Activated CD4-positive, alpha-beta T cell treated with anti-CD3 and anti-CD28 coated beads, Interleukin-2, amount 50 U/mL, for 1 hour (primary cell): ENCODE data around the gene COL13A1.

Experiments
- DNase-seq: peaks from one replicate; pipeline ENCODE4 v3.0.0-alpha.2; 2020

The COL13A1 gene

DNA sequence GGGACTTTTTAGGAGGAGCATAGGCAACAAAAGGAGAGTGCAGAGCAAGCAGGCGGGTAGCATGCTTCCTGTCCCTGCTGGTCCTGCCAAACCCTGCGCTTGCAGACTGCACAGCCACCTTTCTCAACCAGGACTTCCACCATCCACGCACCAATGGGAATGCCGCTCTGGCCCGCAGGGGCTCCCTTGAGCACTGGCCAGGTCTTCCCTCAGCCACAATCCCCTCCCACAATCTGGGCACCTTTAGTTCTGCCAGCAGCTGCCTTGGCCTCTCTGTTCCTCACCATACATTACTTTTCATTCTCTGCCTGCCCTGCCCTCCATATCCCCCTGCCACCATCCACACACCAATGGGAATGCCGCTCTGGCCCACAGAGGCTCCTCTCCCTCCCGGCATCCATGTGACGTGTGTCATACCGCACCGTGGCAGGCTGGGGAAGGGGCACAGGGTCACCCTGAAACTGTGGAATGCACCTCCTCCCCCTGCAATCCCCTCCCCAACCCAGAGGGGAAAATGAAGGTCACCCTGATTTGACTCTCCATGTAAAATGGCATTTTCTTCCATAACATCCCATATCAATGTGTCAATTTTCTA, 153.6 kb downstream of the COL13A1 start:
- no peak for DNase-seq

DNA sequence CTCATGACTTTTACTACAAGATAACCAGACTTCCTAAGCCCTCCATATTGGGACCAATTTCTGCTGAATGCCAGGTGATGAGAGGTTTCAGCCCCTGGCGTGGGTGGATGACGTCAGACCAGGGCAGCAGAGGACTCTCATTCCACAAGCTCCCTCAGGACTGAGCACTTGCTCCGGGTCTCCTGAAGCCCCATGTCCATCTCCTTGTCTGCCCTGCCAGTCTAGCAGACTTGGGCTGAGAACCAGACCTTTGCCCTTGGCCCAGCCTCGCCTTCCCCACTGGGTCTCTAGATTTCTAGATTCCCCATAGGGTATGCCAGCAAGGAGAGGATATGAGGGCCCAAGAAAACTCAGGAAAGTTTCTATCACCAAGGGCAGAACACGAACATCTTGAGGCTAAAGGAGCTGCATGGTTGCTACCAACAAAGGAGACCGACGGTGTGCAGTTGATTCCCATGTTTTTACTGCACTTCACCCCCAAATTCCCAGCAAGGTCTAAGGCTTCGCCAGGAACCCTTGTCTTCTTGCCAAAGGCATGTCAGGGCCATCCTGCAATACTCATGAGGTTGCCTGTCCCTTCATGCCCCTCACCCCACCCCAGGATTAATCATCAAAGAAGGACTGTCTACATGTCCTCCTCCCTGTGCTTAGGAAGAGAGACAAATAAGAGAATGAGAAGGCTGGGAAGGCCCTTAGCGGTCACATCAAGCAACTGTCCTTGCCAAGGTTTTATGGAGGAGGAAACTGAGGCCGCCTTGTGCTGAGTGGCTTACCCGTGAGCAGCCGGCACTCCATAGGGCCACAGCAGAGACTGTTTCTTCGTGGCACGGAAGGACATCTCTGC, 154.4 kb downstream of the COL13A1 start:
- DNase-seq, result no peak

DNA sequence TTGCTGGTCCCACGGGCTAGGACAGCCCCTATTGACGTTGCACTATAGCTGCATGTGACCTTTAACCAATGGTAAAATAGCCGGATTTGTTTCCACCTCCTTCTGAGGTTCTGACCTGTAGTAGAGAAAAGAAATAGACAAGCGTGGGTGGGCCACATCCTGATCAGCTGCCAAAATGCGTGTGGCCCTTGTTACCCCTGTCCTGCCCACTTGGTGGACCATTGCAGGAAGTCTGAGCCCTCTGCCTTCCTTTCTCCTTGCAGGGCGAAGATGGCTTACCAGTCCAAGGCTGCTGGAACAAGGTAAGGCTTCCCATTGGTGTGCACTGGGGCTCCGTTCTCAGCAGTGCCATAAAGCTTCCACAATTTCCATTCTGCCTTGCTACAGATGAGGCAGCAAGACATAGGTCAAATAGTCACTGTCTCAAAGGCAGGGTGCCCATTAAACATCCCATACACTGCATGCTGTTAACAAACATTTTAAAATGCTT, 155.1 kb downstream of the COL13A1 start:
- no peak for DNase-seq

GRCh38 chr10:69957241-69957885, 155.7 kb downstream of the COL13A1 start:
- DNase-seq, result no peak

DNA sequence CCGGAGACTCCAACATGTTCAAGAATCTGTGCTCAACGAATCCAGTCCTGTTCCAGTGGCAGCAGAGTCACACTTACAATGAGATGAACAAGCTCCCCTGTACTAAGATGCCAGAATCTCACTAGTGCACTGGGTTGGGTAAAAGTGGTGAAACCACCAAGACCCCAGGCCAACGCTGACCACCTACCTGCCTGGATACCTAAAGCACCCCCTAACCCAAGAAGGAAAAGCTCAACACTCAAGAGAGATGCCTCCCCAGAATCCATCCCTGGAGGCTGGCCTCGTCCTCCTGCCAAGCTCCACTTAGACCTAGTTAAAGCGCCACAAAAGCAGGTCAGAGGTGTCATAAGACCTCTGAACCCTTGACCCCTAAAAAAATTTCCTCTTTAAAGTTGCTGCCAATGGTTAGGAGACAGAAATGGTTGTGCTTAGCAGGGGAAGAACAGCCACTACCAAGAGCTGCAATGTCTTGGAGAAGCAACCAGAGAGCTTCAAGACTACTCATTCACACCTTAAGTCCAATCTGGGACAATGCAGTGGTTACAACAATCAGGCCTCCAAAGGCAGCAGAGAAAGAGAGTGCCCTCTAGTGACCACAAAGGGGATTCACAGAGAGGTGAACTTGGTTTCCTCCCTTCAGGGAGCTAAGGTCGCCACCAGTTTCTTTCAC, 156.3 kb downstream of the COL13A1 start:
- DNase-seq, result no peak

DNA sequence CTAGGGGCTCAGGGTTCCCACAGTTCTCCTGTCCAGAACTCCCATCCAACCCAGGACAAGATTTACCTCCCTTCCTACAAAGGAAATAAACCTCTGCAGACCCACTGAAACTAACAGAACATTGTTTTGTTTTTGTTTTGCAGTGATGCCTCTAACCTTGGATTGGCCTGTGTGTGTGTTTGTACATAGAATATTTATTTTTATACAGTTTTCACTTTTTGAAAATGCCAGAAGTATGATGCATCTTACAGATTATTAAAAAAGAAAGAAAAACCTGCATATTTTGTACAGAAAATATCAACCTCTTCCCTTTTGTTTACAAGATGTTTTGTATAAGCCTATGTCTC, 156.8 kb downstream of the COL13A1 start:
- DNase-seq, result no peak

- DNase-seq, result no peak
Measured at GRCh38 chr10:69959911-69960310, 158.2 kb downstream of the COL13A1 start.

GRCh38 chr10:69960606-69960987, 158.9 kb downstream of the COL13A1 start:
- DNase-seq, result no peak

DNA sequence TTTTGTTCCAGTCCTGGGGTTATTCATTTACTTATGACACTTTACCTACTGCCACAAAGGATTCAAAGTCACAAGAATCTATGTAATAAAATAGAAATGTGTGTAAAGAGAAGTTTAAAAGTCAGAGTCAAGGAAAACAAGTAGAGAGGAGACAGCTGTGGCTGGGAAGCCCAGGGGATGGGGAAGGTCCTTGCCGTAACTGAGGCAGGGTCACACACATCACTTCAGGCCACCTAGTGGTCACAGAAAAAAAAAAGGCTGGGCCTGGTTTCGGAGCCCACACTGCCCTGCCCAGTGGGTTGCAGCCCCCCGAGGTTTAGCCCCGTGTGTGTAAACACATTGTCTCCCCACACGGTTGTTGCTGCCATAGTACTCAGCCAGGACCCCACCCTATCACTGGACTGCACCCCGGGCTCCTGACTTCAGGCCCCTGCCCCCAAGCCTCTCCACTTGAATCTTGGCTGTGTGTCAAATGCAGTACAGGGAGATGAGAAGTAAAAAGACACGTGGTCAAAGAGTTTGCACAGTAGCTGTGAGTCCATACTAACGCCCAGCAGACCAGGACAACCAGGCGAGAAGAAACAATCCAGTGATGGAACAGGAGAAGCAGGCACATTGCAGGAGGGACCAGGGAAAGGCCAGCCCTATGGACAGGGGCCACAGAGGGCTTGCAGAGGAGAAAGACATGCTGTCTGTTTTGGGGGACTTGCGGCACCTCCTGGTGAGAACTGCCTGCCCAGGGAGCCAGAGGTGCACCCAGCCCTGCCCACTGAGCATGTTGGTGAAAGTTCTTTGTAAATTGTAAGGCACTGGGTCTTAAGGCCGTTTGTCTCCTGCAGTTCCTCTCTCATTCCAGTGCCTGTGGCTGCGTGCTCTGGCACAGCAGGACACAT, 159.5 kb downstream of the COL13A1 start:
- no peak for DNase-seq

- DNase-seq, result no peak
Measured at GRCh38 chr10:69961881-69962745, 160.4 kb downstream of the COL13A1 start.

GRCh38 chr10:69962746-69963135, 161.0 kb downstream of the COL13A1 start:
- DNase-seq, result no peak

DNA sequence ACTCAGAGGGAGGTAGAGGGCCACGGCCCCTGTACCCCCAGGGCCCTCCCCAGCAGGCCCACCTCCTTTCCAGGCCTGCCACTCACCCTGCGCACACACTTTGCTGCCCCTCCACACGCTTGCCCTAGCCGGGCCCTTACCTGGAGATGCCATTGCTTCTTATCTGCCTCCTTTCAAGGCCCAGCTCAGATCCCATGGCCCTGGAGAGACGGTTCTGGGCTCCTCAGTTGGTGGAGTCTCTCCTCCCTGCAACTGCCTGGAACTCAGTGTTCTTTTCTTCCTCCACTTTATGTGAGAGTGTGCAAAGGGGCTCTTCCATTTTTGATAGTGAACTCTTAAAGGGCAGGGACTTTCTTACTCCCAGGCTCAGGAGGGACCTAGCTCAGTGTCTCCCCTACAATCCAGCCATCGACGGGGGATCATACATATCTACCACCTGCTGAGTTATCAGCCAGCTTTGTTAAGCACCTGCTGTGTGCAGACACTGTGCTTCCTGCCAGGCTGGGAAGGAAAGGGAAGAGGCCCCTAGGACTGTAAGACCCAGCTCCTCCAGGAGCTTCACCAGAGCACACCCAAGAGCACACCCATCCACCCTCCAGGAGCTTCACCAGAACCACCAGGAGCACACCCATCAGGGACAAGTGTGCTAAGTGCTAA, 161.6 kb downstream of the COL13A1 start:
- no peak for DNase-seq

DNA sequence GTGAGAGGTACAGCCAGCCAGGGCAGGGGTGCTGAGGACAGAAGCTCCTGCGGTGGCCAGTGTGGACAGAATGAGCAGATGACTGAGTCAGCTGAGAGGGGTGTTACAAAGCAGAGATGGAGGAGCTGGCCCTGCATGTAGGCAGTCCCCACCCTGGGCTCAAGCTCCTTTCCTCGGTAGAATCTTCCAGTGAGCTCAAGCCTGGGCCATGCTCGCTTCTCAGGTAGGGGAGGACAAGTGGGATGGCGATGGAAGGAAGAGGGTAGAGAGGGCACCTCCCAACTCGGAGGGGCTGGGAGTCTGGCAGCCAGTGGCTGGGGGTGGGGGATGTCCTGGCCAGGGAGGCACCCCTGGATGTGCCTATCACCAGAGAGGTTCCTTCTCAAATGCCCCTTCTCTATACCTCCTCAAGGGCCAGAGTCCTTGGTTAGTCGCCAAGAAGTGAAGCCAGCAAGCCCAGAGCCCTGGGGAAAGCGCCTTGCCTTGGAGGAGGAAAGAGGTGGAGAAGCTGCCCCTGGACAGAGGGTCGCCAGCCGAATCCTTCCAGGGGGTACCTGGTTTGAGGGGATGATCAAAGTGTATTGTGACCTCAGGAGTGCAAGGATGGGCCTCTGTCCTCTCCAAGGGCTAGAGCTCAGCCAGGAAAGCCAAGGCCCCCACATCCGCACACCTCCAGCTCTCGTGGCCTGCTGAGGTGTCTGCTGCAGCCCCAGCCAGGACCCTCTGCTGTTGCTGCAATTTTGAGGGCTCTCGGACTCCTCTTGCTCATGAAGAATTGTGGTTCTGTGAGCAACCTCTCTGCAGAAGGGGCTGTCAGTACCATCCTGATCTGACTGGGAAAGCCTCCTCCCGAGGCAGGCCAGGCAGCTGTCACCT, 162.4 kb downstream of the COL13A1 start:
- DNase-seq, result no peak

GRCh38 chr10:69965086-69965485, 163.4 kb downstream of the COL13A1 start:
- DNase-seq, result no peak

- DNase-seq, result no peak
Measured at GRCh38 chr10:69965919-69966662, 164.4 kb downstream of the COL13A1 start.

DNA sequence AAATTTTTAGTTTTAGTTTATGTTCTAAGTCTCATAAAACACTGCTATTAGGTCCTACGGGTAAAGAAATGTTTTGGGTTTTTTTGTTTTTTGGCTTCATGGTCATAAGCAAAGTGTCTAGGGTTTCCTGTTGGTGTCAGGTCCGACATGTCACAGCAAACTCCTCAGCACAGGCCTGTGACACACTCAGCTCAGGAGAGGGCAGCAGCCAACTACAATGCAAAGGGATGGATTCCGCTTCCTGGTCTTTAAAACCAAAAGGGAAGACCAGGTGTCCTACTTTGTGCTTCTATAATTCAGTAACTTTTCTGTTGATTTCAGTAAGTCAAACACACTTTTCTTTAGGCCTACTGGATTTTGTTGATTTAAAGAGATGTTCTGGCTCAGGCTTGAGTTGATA, 167.1 kb downstream of the COL13A1 start:
- no peak for DNase-seq

GRCh38 chr10:69969977-69970376, 168.3 kb downstream of the COL13A1 start:
- DNase-seq, result no peak

DNA sequence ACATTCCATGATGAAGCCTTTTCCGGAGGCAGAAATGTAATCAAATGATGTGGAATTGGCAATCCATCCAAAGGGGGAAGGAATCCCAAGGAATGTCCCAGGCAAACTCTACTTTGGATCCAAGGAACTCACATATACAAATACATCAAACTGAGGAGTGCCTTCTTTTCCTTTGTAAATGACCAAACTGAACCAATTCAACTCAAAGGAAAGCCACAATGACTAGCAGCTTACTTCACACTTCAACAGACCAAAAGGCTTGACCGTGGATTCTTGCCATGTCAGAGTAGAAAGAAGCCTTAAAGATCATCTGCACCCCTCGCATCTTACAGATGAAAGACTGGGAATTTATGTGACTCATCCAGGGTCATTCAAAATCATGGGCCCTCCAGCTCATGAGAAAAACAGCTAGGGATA, 171.3 kb downstream of the COL13A1 start:
- no peak for DNase-seq

DNA sequence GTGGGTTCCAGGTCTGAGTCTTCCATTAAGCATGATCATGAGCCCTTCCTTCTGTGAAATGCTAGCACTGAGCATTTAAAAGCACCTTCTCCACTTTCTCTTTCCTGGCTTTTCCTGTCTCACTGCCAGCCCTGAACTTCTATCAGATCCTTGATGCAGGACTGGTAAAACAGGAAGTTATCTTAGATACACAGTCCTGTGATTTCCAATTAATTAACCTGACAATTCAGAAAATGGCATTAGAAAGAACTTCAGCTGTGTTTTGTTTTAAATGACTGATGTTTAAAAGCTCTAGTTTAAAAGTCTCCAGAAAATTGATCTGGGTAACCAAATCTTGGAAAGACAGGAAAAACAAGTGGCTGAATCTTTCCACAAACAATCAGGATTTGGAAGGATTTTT, 172.0 kb downstream of the COL13A1 start:
- DNase-seq, result no peak
